BJ (cell line): ENCODE data around the gene ADCY10. TPM values are rescaled to one million over a fixed set of nuclear protein-coding genes. Genes with fewer than 3 reads are reported as not detected.

ENCODE experiments used
- CTCF ChIA-PET: fragments of 350-600 bp; formaldehyde crosslinking; extraction: SDS; loops from one replicate; lab custom pipeline; 2021; ENCODE audit warnings: antibody characterized with exemption, inconsistent platforms; lab: Yijun Ruan, JAX
- POLR2A ChIA-PET: fragments of 300-600 bp; sonication (Branson Sonifier 250); formaldehyde crosslinking; extraction: SDS; loops from one replicate; lab custom pipeline; 2021; ENCODE audit warnings: antibody characterized with exemption; lab: Charles Lee
- DNase-seq: peaks from one replicate; pipeline ENCODE4 v3.0.0-alpha.2; 2011; ENCODE audit warnings: low read depth
- H3K27me3 ChIP-seq: 2 replicates; pipeline ENCODE4 v1.6.0; 2011; ENCODE audit warnings: low read length; ENCODE audit not compliant: control insufficient read depth, insufficient read depth
- H3K36me3 ChIP-seq: 2 replicates; pipeline ENCODE4 v1.5.1; 2011; ENCODE audit warnings: low read length; ENCODE audit not compliant: control insufficient read depth, insufficient read depth
- H3K4me3 ChIP-seq: 2 replicates; pipeline ENCODE4 v1.5.1; 2011; ENCODE audit warnings: low read depth, mild to moderate bottlenecking, control low read depth, low read length
- CTCF ChIP-seq: IDR thresholded peaks from 2 replicates; pipeline ENCODE4 v1.5.1; 2011; ENCODE audit warnings: low read depth, mild to moderate bottlenecking, control low read depth, inconsistent platforms, low read length, moderate library complexity; ENCODE audit not compliant: insufficient read depth
- polyA plus RNA-seq: library from polyadenylated mRNA; depleted of rRNA; stranded (reverse); fragments of >200 nt; gene quantifications from 2 replicates; pipeline ENCODE4 v1.2.3, GENCODE V29; 2011

ADCY10 gene
- polyA plus RNA-seq, 1 experiment: 0.05 TPM

GRCh38 chr1:167782946-167783345 is 131.0 kb downstream of the ADCY10 start:
- no peak for TF ChIP-seq CTCF
- POLR2A ChIA-PET: no interaction called here
- H3K4me3 ChIP-seq: no peak overlapping the region
- CTCF ChIA-PET: no interaction called here
- DNase-seq: no peak
- peaks cover 5% of the 10 kb centered on the region for H3K36me3 ChIP-seq
- no peaks in the 10 kb centered on the region for H3K27me3 ChIP-seq

- TF ChIP-seq CTCF: no peak
- POLR2A ChIA-PET: no interaction called here
- CTCF ChIA-PET: interaction anchor here (1.3 kb wide), 1 partner anchor 10 kb away, joined by 3 read pairs; no protein-coding TSS in a partner anchor
- H3K36me3 ChIP-seq: peaks cover 3% of the 10 kb centered on the region
- no peaks in the 10 kb centered on the region for H3K27me3 ChIP-seq
- no peak overlapping the region for H3K4me3 ChIP-seq
- DNase-seq: no peak
These were observed 132.4 kb downstream of the ADCY10 start for GRCh38 chr1:167781558-167781957.

GRCh38 chr1:167777269-167777650 is 136.7 kb downstream of the ADCY10 start:
- ChIA-PET CTCF (interaction anchor here (1.5 to 2.4 kb wide), 2 partner anchors 28 to 62 kb away, joined by 6 to 7 read pairs; no protein-coding TSS in a partner anchor), POLR2A (no interaction called here)
- DNase-seq: no peak
- no peak for TF ChIP-seq CTCF
- H3K4me3 ChIP-seq: no peak overlapping the region
- no peaks in the 10 kb centered on the region for H3K27me3 ChIP-seq
- peaks cover 3% of the 10 kb centered on the region; the same call in 1 of the 2 replicates for H3K36me3 ChIP-seq

GRCh38 chr1:167776616-167777268 is 137.2 kb downstream of the ADCY10 start:
- CTCF ChIA-PET: interaction anchor here (1.0 to 2.4 kb wide), 4 partner anchors 10 to 61 kb away, joined by 3 to 7 read pairs (median 4); no protein-coding TSS in a partner anchor
- H3K27me3 ChIP-seq: no peaks in the 10 kb centered on the region
- TF ChIP-seq CTCF: no peak
- POLR2A ChIA-PET: no interaction called here
- no peak for DNase-seq
- H3K4me3 ChIP-seq: no peak overlapping the region
- peaks cover 3% of the 10 kb centered on the region; the same call in 1 of the 2 replicates for H3K36me3 ChIP-seq

- TF ChIP-seq CTCF: no peak
- DNase-seq: peak; percentile 49
- Histone ChIP-seq H3K27me3 (no peaks in the 10 kb centered on the region), H3K4me3 (no peak overlapping the region), H3K36me3 (peaks cover 3% of the 10 kb centered on the region; the same call in 1 of the 2 replicates)
- ChIA-PET POLR2A (no interaction called here), CTCF (interaction anchor here (1.0 to 2.4 kb wide), 6 partner anchors 9 to 61 kb away, joined by 3 to 7 read pairs (median 4); no protein-coding TSS in a partner anchor)
These were observed 137.8 kb downstream of the ADCY10 start for GRCh38 chr1:167776151-167776550.
